ENCODE data around the gene MPPED2. TPM values are rescaled to one million over a fixed set of nuclear protein-coding genes. Genes with fewer than 3 reads are reported as not detected.

The MPPED2 gene
- total and polyA plus RNA-seq, 10 of the 15 experiments (the other 5 are each of a cell fraction or from before 2014, with no cell fraction given): not detected

GRCh38 chr11:30540781-30541180 is 45.4 kb downstream of the MPPED2 start (continued):
- TF ChIP-seq MAX (IDR thresholded peaks at IDR 0.05; ENCODE audit: low read depth, low read length): no peak

- no peak for ATAC-seq
- Histone ChIP-seq H3K36me3 (ENCODE audit: control insufficient read depth in 2 of 2, insufficient read depth in 2 of 2, low read length in 1 of 2) (no peaks in the 10 kb centered on the region), H3K27me3 (replicated peaks in 1 of 2; ENCODE audit: control insufficient read depth in 2 of 2, insufficient read depth in 2 of 2, low read length in 1 of 2) (no peaks in the 10 kb centered on the region), H3K4me3 (no peak overlapping the region), H3K4me1 (ENCODE audit: control insufficient read depth, insufficient read depth, low read length) (no peaks in the 10 kb centered on the region), H3K4me2 (ENCODE audit: control insufficient read depth, insufficient read depth) (no peak overlapping the region), H3K9me3 (replicated peaks; ENCODE audit: control insufficient read depth, insufficient read depth, low read length) (no peaks in the 10 kb centered on the region), H3K9ac (ENCODE audit: control insufficient read depth, insufficient read depth, low read length) (no peak overlapping the region), H2AFZ (ENCODE audit: control insufficient read depth, low read depth, low read length) (no peak overlapping the region), H3K27ac (ENCODE audit: control insufficient read depth, insufficient read depth) (no peak overlapping the region), H4K20me1 (ENCODE audit: control insufficient read depth, insufficient read depth) (no peaks in the 10 kb centered on the region), H3K79me2 (ENCODE audit: control insufficient read depth, insufficient read depth, low read length) (no peaks in the 10 kb centered on the region)
- ChIA-PET RAD21 (ENCODE audit: unreplicated experiment) (no interaction called here), POLR2A (no interaction called here), CTCF (no interaction called here), SMC1A (ENCODE audit: uncharacterized antibody, unreplicated experiment) (no interaction called here)
- BruUV-seq (replicated peaks): no TSS peak
- FAIRE-seq: no peak
- TF ChIP-seq MXI1 (IDR thresholded peaks at IDR 0.05; ENCODE audit: low read depth, low read length): no peak
- TF ChIP-seq GATAD2B (conservative IDR thresholded peaks at IDR 0.05; ENCODE audit: low read depth): no peak
- TF ChIP-seq ZBTB33 (IDR thresholded peaks at IDR 0.05): no peak
- TF ChIP-seq NFYB (IDR thresholded peaks at IDR 0.05; ENCODE audit: insufficient read depth, low read depth, low read length): no peak
- no peak for TF ChIP-seq ZNF384 (IDR thresholded peaks at IDR 0.05; ENCODE audit: borderline replicate concordance, low read depth, low read length)
- TF ChIP-seq ZNF274 (IDR thresholded peaks at IDR 0.05; ENCODE audit: insufficient read depth, insufficient read length): no peak
- TF ChIP-seq EED (IDR thresholded peaks at IDR 0.05; ENCODE audit: low read depth): no peak
- TF ChIP-seq MYC (IDR thresholded peaks at IDR 0.05; ENCODE audit: insufficient read depth, insufficient read length, insufficient replicate concordance, low read length, severe bottlenecking): no peak
- TF ChIP-seq BACH1 (IDR thresholded peaks at IDR 0.05; ENCODE audit: borderline replicate concordance): no peak
- TF ChIP-seq CBFB (IDR thresholded peaks at IDR 0.05; ENCODE audit: low read depth): no peak
- TF ChIP-seq ATF2 (IDR thresholded peaks at IDR 0.05; ENCODE audit: low read length): no peak
- no peak for TF ChIP-seq NFXL1 (IDR thresholded peaks at IDR 0.05; ENCODE audit: borderline replicate concordance)
- no peak for TF ChIP-seq MLLT1 (IDR thresholded peaks at IDR 0.05)
- no peak for TF ChIP-seq MEF2B (IDR thresholded peaks at IDR 0.05; ENCODE audit: partially characterized antibody, poor library complexity, severe bottlenecking)
- no peak for DNase-seq (ENCODE audit: low read depth, low spot score)
- intact Hi-C loops (cut with micrococcal nuclease; ENCODE audit: unreplicated experiment): no loop called here
- in situ Hi-C loops (cut with MboI): no loop called here
Observed at GRCh38 chr11:30538251-30538650, 47.9 kb downstream of the MPPED2 start.

All from GM12878 (cell line).